Mucosa of stomach (tissue), 1 donor: Measurements from ENCODE around the gene PCDHGA3.

ENCODE experiments used
- H3K27me3 ChIP-seq: one replicate; pipeline ENCODE4 v1.7.0; 2013; ENCODE audit warnings: mild to moderate bottlenecking, low read length; ENCODE audit not compliant: control insufficient read depth, insufficient read depth
- H3K36me3 ChIP-seq: one replicate; pipeline ENCODE4 v1.7.0; 2013; ENCODE audit warnings: low read length; ENCODE audit not compliant: control insufficient read depth, insufficient read depth
- H3K4me1 ChIP-seq: one replicate; pipeline ENCODE4 v1.7.0; 2013; ENCODE audit warnings: mild to moderate bottlenecking, low read length; ENCODE audit not compliant: control insufficient read depth, insufficient read depth
- H3K4me3 ChIP-seq: one replicate; pipeline ENCODE4 v1.7.0; 2013; ENCODE audit warnings: low read length
- H3K9ac ChIP-seq: one replicate; pipeline ENCODE4 v1.7.0; 2013; ENCODE audit warnings: mild to moderate bottlenecking, low read length, moderate library complexity
- H3K9me3 ChIP-seq: one replicate; pipeline ENCODE4 v1.7.0; 2013; ENCODE audit warnings: mild to moderate bottlenecking, low read length, moderate library complexity; ENCODE audit not compliant: control insufficient read depth
- donor health status: Pancreatic carcinoma.

The PCDHGA3 gene

DNA sequence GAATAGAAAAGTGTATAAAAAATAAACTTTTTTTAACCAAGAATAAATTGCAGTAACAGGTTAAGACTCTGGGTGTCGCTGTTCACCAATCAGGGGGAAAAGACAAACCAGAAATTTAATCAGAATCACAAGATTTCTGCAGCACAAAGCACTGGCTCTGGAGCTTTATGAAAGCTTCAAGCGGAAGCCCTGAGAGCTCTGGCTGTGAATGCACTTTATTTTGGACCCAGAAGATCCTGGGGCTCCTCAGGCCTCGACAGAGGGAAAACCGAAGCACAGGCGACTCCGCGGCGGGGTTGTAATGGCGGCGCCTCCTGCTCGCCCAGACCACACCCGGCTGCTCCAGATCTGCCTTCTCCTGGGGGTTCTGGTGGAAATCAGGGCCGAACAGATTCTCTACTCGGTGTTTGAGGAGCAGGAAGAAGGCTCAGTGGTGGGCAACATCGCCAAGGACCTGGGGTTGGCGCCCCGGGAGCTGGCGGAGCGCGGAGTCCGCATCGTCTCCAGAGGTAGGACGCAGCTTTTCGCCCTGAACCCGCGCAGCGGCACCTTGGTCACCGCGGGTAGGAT is 11.4 kb downstream of the PCDHGA3 start, which contains the start of gene PCDHGA4:
Gene PCDHGA4, plus strand, starts transcription at position 122 of the 570 bp plus-strand sequence. Its CDS starts 87 bp downstream, at position 209.
- Histone ChIP-seq H3K9me3 (peaks cover 16% of the 10 kb centered on the region), H3K4me1 (no peaks in the 10 kb centered on the region), H3K27me3 (peaks cover 5% of the 10 kb centered on the region), H3K36me3 (no peaks in the 10 kb centered on the region), H3K4me3 (no peak within 1 kb of the TSS), H3K9ac (no peak within 1 kb of the TSS)

DNA sequence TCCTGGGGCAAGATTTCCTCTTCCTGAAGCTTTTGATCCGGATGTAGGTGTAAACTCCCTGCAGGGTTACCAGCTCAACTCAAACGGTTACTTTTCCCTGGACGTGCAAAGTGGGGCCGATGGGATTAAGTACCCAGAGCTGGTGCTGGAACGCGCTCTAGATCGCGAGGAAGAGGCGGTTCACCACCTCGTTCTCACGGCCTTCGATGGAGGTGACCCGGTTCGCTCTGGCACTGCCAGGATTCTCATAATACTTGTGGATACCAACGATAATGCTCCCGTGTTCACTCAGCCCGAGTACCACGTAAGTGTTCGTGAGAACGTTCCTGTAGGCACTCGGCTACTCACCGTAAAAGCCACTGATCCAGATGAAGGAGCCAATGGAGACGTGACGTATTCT is 12.0 kb downstream of the PCDHGA3 start:
- H3K4me3 ChIP-seq = no peak overlapping the region

GRCh38 chr5:141356133-141356532 is 12.5 kb downstream of the PCDHGA3 start:
- H3K9me3 ChIP-seq = peaks cover 18% of the 10 kb centered on the region
- H3K9ac ChIP-seq = no peak overlapping the region
- no peaks in the 10 kb centered on the region for H3K36me3 ChIP-seq
- no peaks in the 10 kb centered on the region for H3K4me1 ChIP-seq
- H3K4me3 ChIP-seq = no peak overlapping the region
- peaks cover 4% of the 10 kb centered on the region for H3K27me3 ChIP-seq

More for the DNA sequence above, 12.0 kb downstream of the PCDHGA3 start:
- Histone ChIP-seq H3K27me3 (peaks cover 7% of the 10 kb centered on the region), H3K9me3 (peaks cover 16% of the 10 kb centered on the region), H3K9ac (no peak overlapping the region), H3K4me1 (no peaks in the 10 kb centered on the region), H3K36me3 (no peaks in the 10 kb centered on the region)

- no peak overlapping the region for H3K4me3 ChIP-seq
- peaks cover 18% of the 10 kb centered on the region for H3K9me3 ChIP-seq
- H3K4me1 ChIP-seq = no peaks in the 10 kb centered on the region
- H3K9ac ChIP-seq = no peak overlapping the region
- H3K27me3 ChIP-seq = peaks cover 8% of the 10 kb centered on the region
- H3K36me3 ChIP-seq = no peaks in the 10 kb centered on the region
Observed at GRCh38 chr5:141356950-141357349, 13.3 kb downstream of the PCDHGA3 start.

DNA sequence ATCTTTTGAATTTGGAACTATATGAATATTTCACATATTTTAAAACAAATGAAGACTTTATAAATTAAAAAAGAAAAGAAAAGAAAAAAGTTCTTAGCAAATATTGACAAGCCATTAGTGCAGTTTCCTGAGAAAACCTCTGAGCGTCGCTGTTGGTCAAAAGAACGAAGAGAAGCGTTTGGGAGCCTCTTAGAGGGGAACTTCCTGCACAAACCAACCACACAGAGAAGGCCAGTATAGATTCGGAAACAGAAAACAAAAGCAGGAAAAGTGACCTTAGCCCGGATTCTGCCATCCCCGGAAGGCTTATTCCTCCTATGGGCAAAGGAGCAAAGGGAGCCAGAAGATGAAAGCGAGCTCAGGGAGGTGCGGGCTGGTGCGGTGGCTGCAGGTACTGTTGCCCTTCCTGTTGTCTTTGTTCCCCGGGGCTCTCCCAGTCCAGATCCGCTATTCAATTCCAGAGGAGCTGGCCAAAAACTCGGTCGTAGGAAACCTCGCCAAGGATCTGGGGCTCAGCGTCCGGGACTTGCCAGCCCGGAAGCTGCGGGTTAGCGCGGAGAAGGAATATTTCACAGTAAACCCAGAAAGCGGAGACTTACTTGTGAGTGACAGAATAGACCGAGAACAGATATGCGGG is 16.3 kb downstream of the PCDHGA3 start, which contains the start of gene PCDHGB2:
Gene PCDHGB2, plus strand, starts transcription at position 205 of the 637 bp plus-strand sequence. Its CDS starts 142 bp downstream, at position 347.
- Histone ChIP-seq H3K27me3 (peaks cover 21% of the 10 kb centered on the region), H3K4me3 (no peak within 1 kb of the TSS), H3K4me1 (no peaks in the 10 kb centered on the region), H3K9ac (no peak within 1 kb of the TSS), H3K36me3 (no peaks in the 10 kb centered on the region), H3K9me3 (peaks cover 17% of the 10 kb centered on the region)

DNA sequence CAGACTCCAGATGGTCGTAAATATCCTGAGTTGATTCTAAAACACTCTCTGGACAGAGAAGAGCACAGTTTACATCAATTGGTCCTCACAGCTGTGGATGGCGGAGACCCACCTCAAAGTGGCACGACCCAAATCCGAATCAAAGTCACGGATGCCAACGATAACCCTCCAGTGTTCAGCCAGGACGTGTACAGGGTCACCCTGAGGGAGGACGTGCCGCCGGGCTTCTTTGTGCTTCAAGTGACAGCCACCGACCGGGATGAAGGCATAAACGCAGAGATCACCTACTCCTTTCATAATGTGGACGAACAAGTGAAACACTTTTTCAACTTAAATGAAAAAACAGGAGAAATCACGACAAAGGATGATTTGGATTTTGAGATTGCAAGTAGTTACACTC is 17.1 kb downstream of the PCDHGA3 start:
- no peaks in the 10 kb centered on the region for H3K4me1 ChIP-seq
- no peaks in the 10 kb centered on the region for H3K36me3 ChIP-seq
- H3K9me3 ChIP-seq = peaks cover 25% of the 10 kb centered on the region
- H3K9ac ChIP-seq = no peak overlapping the region
- no peak overlapping the region for H3K4me3 ChIP-seq
- H3K27me3 ChIP-seq = peaks cover 27% of the 10 kb centered on the region

- H3K36me3 ChIP-seq = no peaks in the 10 kb centered on the region
- H3K9ac ChIP-seq = no peak overlapping the region
- H3K27me3 ChIP-seq = peaks cover 36% of the 10 kb centered on the region
- H3K4me1 ChIP-seq = no peaks in the 10 kb centered on the region
- H3K9me3 ChIP-seq = peaks cover 27% of the 10 kb centered on the region
- no peak overlapping the region for H3K4me3 ChIP-seq
Observed at GRCh38 chr5:141362719-141363118, 19.1 kb downstream of the PCDHGA3 start.

DNA sequence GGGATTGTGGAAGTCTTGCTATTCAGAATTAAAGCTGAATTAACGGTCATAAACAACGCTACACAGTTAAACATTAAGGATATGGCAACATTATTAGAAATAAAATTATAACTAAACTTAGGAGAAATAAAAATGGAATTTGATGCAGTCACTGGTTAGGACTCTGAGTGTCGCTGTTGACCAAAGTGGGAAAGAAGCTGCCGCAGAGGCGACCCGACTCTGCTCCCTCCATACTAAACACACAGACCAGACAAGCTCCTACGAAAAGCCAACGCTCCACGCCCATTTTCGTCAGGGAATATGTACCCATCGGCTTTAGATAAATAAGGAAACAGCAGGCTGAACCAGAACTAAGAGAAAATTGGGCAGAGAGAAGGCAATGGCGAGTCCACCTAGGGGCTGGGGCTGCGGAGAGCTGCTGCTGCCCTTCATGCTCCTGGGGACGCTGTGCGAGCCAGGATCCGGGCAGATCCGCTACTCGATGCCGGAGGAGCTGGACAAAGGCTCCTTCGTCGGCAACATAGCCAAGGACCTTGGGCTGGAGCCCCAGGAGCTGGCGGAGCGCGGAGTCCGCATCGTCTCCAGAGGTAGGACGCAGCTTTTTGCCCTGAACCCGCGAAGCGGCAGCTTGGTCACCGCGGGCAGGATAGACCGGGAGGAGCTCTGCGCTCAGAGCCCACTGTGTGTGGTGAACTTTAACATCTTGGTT is 20.5 kb downstream of the PCDHGA3 start, which contains the start of gene PCDHGA5:
Gene PCDHGA5, plus strand, starts transcription at position 211 of the 709 bp plus-strand sequence. Its CDS starts 169 bp downstream, at position 380.
- Histone ChIP-seq H3K4me3 (no peak within 1 kb of the TSS), H3K9me3 (peaks cover 27% of the 10 kb centered on the region), H3K9ac (no peak within 1 kb of the TSS), H3K27me3 (peaks cover 36% of the 10 kb centered on the region), H3K36me3 (no peaks in the 10 kb centered on the region), H3K4me1 (no peaks in the 10 kb centered on the region)

DNA sequence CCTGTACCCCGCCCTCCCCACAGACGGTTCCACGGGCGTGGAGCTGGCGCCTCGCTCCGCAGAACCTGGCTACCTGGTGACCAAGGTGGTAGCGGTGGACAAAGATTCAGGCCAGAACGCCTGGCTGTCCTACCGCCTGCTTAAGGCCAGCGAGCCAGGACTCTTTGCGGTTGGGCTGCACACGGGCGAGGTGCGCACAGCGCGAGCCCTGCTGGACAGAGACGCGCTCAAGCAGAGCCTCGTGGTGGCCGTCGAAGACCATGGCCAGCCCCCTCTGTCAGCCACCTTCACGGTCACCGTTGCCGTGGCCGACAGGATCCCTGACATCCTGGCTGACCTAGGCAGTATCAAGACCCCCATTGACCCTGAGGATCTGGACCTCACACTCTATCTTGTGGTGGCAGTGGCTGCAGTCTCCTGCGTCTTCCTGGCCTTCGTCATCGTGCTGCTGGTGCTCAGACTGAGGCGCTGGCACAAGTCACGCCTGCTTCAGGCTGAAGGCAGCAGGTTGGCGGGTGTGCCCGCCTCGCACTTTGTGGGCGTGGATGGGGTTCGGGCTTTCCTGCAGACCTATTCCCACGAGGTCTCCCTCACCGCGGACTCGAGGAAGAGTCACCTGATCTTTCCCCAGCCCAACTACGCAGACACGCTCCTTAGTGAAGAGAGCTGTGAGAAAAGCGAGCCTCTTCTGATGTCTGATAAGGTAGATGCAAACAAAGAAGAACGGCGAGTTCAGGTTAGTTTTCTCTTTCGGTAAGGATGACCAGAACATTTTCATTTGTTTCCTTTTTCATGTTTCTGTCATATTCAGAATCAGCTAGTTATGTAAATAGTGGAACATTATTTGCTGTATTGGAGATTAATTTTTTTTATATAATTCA is 22.6 kb downstream of the PCDHGA3 start:
- Histone ChIP-seq H3K9me3 (peaks cover 26% of the 10 kb centered on the region), H3K27me3 (peaks cover 44% of the 10 kb centered on the region), H3K36me3 (no peaks in the 10 kb centered on the region), H3K4me1 (no peaks in the 10 kb centered on the region), H3K4me3 (no peak overlapping the region), H3K9ac (no peak overlapping the region)

GRCh38 chr5:141369994-141370848 is 26.6 kb downstream of the PCDHGA3 start, which contains the start of gene PCDHGB3:
Gene PCDHGB3 (plus strand): TSS chr5:141370242. CDS start chr5:141370395, 153 bp downstream.
- Histone ChIP-seq H3K36me3 (no peaks in the 10 kb centered on the region), H3K4me3 (no peak within 1 kb of the TSS), H3K27me3 (peaks cover 37% of the 10 kb centered on the region), H3K4me1 (no peaks in the 10 kb centered on the region), H3K9ac (no peak within 1 kb of the TSS), H3K9me3 (peaks cover 25% of the 10 kb centered on the region)
